SIG-M5 (cell line): ENCODE measurements around the gene LIG4.
"Not testable (repeated sequence)": the region's sequence is repeated elsewhere in the genome, so short reads cannot be mapped to it uniquely, and the experiment has no call there.

ENCODE experiments used
- DNase-seq: peaks from one replicate; lab custom pipeline; 2025; lab: John Stamatoyannopoulos, UW

The LIG4 gene

DNA sequence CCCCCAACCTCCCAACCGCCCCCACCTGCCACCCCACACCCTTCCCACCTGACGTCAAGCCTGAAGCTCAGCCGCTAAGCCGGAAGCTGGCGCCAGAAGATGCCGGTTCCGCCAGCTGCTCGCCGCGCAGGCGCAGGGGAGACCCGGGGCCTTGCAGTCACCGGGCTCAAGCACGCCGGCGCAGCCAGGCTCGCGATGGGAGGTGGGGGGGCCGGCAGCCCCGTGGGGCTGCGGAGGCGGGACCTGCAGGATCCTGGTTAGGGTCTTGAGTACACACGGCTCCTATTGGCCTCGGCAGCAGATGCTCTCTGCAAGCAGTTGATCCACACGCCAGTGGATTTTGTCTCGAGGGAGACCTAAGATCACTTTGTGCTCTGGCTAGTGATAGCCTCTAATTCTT, at the start of gene LIG4:
LIG4 (minus strand) TSS at position 101 of the 400 bp plus-strand sequence. CDS start 4,268 bp downstream, outside the sequence.
- peak; percentile 56 for DNase-seq

DNA sequence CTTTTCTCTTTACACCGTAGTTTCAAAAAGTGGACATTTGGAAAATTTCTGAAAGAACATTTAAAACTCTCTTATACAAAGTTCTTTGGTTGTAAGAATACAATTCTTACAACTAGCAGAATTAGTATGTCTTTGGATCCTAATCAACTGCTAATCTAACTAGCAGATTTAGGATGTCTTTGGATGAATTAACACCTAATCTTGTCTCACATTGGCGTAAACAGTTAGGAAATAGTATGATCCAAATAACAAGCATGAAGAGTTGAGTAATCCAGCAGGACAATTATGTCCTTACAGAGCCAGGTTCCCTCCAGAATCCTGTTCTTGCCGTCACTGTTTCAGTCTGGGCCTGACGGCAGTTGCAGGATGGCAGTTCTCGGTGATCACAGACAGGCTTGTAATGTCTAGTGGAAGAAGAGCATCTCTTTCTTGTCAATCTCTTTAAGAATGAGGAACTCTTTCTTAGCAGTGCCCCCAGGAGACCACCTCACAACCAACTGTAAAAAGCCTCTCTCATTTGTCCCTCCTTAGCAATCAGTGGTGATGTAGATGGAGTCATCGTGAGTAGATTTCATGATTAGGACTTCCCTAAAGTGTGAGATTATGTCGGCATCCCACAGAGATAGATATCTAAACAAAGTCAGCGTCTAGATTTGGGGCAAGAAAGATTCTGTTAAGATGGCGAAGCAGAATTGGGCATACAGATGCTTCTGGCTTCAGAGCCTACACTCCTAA, 48.5 kb upstream of the LIG4 start:
- DNase-seq, result no peak

DNA sequence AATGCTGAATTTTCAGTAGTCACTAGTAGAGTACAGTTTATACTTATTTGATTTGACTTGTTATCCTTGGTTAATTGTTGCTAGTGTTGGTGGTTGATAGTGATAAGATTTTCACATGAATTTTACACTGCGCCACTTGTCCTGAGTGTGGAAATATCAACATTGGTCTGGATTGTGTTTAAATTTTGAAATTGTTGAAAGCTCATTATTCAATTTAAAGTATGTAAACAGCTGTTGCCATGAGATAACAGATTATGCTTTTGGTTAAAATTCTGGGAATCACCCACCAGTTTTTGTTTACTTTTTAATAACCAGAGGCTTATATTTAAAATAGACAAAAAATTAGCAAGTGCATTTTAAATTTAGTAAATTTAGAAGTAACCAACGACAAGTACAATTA, 41.9 kb upstream of the LIG4 start:
- DNase-seq, result no peak

GRCh38 chr13:108249150-108249549, 33.8 kb upstream of the LIG4 start:
- no peak for DNase-seq

DNA sequence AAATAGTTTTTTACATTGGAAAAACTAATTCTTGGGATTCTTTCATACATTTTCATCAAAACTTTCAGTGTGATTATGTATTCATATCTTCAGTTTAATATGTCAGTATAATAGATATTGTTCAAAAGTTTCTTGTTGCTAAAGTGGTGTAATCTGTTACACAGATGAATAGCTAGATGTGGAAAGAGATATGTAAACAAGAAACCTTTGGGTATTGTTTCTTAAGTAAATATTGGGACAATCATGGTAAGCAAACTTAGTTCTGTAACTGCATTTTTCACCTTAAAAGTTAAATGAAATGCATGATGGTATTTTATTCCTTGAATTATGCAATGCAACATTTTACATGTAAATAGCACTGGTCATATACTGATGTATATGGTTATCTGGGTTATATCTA, 15.0 kb upstream of the LIG4 start:
- no peak for DNase-seq

- no peak for DNase-seq
These were observed 12.4 kb upstream of the LIG4 start for GRCh38 chr13:108227651-108228272.

DNA sequence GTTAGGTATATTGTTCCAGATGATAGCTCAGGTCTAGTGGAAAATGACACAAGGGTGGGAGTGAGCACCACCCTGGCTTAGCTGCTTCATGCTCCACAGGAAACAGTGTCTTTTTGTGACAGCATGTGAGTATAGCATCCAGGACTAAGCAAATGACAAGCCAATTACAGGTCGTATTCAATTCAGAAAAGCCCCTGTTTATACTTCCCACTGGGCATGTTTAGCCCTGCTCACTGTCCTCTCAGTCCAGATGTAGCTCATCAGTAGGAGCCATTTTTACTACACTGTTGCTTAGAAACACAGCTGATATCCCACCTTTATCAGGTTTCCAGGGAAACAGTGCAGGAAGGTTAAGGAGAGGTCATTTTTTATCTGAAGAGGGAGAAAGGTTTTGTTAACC, 10.8 kb upstream of the LIG4 start:
- DNase-seq, result no peak

- no peak for DNase-seq
These were observed 10.1 kb upstream of the LIG4 start for GRCh38 chr13:108225440-108225839.

- DNase-seq, result no peak
These were observed 8.6 kb upstream of the LIG4 start for GRCh38 chr13:108223687-108224503.

DNA sequence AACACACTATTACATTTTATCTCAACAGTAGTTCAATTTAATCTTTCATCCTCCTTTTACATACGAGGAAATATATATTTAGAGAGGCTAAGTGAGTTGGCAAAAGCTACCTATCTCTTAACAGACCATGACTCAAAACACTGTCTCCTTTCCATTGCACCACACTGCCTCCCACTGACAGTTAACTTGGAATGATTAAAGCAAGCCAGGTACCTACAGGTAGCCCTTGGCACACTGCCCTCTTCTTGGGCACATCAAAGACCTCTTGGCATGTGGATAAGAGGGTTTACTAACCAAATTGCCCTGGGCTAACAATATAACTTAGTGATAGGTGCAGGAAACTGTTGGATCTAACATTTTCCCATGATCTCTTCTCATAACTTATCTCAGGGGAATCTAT, 4.7 kb upstream of the LIG4 start:
- no peak for DNase-seq

DNA sequence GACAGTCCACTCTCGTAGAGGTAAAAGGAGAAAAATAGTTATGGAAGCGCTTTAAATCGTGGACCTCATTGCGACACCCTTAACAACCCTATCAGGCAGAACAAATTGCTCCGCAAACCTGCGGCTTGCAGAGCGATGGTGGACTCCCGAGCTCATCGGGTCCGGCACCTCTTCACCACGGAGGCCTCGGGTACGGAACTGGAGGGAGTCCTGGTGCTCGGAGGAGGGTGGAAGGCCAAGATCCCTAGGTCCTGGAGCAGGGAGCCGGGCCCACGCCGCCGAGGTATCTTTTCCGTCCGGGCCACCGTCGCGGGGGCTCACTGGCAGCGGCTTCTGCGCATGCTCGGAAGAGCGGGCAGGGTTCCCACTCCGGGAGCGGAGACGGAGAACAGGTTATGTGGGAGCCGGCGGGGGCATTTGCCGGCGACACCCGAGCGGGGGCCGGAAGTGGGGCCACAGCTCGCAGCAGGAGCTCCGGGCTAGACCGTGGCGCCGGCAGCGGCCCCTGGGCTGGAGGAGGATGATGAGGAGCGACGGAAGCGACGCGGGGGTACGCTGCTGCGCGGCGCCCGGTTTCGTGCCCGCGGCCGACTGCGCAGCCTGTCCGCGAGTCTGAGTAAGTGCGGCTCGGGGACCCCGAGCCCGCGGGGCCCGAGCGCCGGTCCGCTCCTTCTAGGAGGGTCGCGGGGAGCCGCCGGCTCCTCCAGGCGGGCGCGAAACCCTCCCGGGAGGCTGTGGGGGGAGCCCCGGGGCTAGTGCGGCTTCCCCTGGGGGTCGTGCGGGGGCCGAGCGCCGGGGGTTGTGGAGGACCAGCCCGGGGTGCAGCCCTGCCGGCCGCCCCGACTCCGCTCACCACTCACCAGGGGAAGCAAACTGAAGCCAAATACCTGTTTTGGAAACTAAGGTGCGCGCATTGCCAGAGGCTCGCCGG, 3.0 kb upstream of the LIG4 start, which contains the start of gene ABHD13:
ABHD13 (plus strand) TSS at position 349 of the 931 bp plus-strand sequence. CDS start 10,827 bp downstream, outside the sequence.
- DNase-seq, result peak; percentile 67

- DNase-seq, result not testable (repeated sequence)
These were observed 2.1 kb upstream of the LIG4 start for GRCh38 chr13:108217307-108218043.

DNA sequence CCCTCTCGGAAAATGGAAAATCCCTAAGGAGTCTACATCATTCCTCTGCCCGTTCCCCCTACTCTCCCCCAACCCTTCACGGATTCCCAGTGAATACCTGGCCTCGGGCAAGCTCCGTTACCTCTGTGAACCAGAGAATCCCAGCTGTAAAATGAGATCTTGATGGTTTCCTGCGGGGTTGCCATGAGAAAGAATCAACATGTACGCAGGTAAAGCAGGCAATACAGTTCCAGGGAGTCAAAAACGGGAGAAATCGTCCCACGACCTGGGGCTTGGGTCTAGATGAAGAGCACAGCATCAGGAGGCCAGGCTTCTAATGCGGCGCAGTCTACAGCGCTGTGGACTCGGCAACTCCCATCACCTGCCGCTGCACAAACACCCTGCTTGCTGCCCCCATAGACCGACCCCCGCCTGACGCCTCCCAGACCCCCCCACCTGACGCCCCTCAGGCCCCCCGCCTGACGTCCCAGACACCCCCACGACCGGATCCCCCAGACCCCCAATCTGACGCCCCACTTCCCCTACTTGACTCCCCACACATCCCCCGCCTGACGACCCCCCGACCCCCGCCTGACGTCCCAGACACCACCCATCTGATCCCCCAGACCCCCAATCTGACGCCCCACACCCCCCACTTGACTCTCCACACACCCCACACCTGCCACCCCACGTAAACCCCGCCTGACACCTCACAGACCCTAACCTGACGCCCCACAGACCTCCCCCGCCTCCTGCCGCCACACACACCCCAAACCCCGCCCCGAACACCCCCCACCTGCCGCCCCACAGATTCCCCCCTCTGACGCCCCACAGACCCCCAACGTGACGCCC, 680 bp downstream of the LIG4 start:
- DNase-seq, result no peak

GRCh38 chr13:108213946-108214345, 1.4 kb downstream of the LIG4 start:
- DNase-seq, result no peak

DNA sequence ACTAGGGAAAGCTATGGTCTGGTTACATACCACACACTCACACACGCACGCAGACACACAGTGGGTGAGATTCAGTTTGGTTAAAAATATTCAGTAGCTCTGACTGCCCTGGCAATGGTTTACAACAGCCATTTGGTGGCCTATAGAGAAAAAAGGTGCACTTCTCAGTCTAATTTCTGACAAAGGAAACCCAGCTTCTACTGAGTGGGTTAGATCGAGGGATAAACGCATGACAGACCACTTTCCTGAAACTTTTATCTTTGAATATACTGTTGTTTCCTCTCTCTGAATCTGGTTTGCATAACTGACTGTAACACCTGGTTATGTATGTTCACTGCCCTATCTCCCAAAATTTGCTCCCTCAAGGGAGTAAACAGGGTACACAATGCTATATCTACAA, 2.5 kb downstream of the LIG4 start:
- DNase-seq, result no peak

DNA sequence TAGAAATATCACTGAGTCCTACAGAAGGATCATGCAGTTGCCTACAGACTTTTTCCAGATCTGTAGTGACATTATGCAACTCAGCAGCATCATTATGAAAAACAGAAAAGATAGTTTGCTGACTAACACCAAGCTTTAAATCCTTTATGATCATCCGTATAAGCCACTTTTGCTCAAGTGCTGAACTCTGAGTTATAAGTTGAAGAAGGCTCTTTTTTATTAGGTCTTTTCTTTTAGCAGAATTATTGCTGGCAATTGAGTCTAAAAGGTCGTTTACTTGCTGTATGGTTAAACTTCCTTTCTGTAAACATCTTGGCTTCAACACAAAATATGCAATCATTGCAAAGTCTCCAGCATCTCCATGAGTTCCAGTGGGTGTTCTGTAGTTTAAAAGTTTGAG, 4.8 kb downstream of the LIG4 start:
- DNase-seq, result no peak

GRCh38 chr13:108200781-108201398, 14.4 kb downstream of the LIG4 start:
- no peak for DNase-seq

DNA sequence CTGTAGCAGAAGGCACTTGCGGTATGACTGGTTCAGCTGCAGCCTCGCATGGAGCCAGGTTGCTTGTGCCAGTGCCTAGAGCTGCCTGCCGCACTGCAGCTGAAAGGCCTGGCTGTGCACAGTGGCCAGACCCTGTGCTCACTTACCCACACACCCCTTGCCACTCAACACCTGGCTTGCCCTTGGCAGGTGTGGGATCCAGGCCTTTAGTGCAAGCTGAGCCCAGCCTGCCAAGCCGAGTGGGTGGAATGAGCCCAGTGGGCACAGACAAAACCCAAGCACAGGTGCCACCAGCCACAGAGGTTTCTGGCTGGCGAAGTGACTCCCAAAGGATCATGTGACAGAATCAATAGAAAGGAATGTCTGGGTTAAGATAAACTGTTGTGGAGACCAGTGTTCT, 19.5 kb downstream of the LIG4 start:
- no peak for DNase-seq

DNA sequence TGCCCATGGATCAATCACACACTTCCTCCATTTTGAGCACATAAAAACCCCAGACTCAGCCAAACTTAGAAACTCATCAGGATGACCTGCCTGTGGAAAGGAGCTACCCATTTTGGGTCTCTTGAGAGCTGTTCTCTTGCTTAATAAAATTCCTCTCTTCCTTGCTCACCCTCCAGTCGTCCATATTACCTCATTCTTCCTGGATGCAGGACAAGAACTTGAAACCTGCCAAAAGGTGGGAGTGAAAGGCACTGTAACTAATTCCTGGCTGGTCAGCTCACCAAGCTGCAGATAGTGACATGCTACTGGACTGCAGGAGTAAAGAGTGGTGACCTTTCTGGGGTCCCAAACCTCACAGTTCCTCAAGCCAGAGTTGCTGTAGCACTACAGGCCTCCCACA, 20.2 kb downstream of the LIG4 start:
- DNase-seq, result no peak
